Measurements from ENCODE around the gene CDH11.

The CDH11 gene

GRCh38 chr16:65121870-65122723 is at the start of gene CDH11:
TSS of gene CDH11 (minus strand) at chr16:65122063. CDS start at chr16:65004869, 117,194 bp downstream.
- no peak for DNase-seq

GRCh38 chr16:65154321-65154720 is 32.5 kb upstream of the CDH11 start:
- no peak for DNase-seq

GRCh38 chr16:65153365-65154105 is 31.7 kb upstream of the CDH11 start:
- DNase-seq = no peak

DNA sequence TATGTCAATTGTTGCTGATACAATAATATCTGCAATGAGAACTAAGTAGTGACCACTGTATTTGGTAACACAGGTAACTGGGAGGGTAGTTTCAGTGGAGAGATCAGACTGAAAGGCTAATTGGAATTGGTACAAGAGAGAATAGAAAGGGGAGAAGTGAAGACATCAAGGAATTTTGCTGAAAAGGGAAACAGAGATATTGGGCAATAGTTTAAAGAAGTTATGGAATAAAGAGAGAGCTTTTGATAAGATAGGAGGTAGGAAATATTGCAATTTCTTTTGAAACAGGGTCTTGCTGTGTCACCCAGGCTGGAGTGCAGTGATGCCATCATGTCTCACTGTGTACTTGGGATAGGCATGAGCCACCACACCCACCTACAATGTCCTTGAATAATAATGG is 26.9 kb upstream of the CDH11 start:
- no peak for DNase-seq

DNA sequence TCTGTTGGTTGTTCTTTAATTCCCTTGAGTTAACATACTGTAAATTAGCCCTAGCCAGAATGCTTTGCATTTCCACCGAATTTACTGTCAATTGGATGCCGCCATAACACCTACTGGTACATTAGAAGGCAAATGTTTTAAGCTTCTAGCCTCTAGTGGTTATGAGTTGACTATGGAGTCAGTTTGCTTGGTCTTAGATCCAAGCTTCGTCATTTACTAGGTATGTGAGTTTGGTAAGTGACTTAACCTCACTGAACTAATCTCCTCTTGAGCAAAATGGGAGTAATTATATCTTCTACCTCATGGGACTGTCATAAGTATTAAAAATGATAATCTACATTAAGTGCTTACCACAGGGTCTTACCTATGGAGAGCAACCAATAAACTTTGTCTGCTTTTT is 20.4 kb upstream of the CDH11 start:
- DNase-seq = no peak

DNA sequence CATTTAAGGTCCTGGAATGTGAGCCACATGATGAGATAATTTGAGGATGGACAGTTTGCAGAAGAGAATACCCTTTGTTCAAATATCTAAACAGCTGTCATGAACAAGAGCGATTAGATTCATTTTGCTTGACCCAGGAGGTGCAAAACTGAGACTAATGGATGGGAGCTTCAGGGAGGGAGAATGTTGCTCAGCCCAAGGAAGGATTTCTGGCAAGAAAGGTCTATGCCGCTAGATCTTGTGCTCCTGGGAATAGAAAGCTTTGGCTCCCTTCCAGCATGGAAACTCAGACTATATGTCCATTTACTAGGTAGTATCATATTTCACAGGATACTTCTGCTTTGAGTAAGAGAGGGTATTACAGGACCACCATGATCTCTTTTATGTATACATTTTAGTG is 14.8 kb upstream of the CDH11 start:
- DNase-seq = no peak

- no peak for DNase-seq
Observed at GRCh38 chr16:65126845-65127624, 5.2 kb upstream of the CDH11 start.

DNA sequence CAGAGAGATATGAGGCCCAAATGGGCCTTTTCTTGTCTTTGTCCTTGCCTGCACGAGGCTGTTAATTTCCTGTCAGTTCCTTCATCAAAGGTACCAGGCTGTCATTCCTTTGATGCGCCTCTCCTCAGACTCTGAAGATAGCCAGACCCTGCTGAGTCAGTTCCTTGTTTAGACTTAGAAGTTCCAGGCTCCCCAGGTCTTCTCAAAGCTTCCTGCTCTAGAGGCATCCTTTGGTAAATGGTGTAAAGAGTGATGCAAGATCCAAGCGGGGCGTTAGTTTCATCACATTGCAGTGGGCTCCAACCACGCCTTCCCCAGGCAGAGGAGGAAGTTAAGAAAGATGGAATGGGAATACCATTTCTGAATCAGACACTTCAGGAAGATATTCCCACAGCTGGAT is 4.0 kb upstream of the CDH11 start:
- no peak for DNase-seq

- no peak for DNase-seq
Observed at GRCh38 chr16:65125322-65125721, 3.5 kb upstream of the CDH11 start.

GRCh38 chr16:65124596-65124995 is 2.7 kb upstream of the CDH11 start:
- no peak for DNase-seq

DNA sequence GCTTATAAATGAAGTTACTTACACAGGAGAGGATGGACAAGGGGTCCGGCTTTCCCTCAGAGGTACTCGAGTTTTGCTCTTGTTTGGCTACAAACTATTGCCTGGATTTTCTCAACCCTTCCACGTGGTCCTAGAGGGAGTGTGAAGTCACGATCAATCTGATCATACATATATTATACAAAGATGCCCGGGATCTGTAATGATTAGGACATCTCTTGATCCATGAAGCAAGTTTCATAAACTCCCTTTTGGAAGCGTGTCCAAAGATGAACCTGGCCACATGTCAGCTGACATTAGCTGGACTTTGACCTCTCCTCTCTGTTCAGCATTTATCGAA is 2.3 kb upstream of the CDH11 start:
- no peak for DNase-seq

DNA sequence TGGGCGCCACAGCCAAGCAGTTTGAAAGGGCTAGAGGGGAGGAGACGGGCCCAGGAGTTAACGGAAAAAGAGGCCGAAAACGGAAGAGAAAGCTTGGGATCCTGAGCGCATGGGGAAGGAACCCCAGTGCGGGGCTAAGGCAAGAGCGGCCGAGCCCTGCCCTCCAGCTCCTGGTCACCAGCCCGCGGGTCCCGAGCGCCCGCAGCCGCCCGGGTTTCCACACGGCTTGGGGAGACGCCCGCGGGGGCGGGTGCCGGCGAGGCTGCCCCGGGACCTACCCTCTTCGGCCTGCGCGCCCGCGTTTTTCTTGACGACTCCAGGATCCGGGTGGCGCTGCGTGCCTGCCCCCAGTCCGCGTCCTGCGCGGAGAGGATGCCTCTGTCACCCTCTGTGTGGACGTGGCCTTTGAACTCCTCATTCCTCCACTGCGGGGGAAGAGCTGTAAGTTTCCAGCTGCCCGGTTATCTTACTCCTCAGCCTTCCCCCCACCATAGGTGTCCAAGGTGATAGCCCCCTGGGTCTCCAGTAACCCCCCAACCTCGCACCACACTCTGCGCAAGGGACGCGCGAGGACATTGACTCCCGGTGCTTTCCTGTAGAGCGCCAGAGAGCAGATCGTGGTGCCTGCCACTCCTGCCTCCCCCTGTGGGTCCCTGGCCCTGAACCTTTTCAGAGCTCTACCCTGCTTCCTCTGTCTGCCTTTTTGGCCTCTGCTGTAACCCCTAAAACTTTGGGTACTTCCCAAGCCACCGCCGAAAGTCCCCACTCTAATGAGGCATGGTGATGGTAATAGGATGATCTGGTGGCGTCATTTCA is 1.7 kb upstream of the CDH11 start:
- DNase-seq = no peak

GRCh38 chr16:65122724-65123395 is 997 bp upstream of the CDH11 start:
- DNase-seq = no peak

- no peak for DNase-seq
Observed at GRCh38 chr16:65120831-65121721, 787 bp downstream of the CDH11 start.

DNA sequence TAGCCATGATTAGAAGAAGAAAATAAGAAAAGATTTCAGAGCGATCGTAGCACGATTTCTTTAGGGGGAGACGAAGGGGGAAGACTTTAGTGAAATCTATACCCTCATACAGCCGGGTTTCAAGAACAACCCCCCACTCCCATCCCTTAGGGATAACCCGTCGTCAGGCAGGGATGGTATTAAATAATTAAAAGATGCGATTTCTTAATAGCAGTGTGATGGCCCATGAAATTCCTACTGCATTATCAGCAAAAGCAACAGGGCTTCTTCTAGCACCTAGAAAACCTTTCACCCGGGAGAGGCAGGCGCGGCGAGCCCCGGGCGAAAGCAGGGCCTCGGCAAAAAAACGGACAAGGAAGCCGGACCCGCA is 1.4 kb downstream of the CDH11 start:
- DNase-seq = no peak

DNA sequence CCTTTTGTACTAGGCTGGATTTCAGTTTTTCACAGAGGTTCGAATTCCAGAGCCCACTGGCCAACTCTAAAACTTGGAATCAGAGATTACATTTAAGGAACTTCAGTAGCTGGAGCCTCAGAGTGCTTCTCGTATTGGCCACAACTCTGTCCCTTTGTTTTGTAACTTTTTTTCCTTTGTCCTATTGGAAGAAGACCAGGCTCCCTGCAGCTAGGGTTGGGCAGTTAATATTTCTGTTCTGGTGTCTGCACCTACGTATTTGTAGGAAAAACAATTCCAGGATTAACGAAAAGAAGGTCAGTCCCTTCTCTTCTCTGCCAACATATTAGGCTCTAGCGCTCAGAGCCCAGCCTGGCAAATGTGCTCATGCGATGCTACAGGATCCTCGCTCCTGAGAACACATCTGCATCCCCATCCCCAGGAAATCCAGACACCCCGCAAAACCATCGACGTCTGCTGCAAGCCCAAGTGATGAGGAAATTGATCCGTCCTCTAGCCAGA is 1.9 kb downstream of the CDH11 start:
- DNase-seq = no peak

- DNase-seq = no peak
Observed at GRCh38 chr16:65119435-65119834, 2.4 kb downstream of the CDH11 start.

GRCh38 chr16:65118871-65119270 is 3.0 kb downstream of the CDH11 start:
- no peak for DNase-seq

- no peak for DNase-seq
Observed at GRCh38 chr16:65117811-65118448, 3.9 kb downstream of the CDH11 start.

DNA sequence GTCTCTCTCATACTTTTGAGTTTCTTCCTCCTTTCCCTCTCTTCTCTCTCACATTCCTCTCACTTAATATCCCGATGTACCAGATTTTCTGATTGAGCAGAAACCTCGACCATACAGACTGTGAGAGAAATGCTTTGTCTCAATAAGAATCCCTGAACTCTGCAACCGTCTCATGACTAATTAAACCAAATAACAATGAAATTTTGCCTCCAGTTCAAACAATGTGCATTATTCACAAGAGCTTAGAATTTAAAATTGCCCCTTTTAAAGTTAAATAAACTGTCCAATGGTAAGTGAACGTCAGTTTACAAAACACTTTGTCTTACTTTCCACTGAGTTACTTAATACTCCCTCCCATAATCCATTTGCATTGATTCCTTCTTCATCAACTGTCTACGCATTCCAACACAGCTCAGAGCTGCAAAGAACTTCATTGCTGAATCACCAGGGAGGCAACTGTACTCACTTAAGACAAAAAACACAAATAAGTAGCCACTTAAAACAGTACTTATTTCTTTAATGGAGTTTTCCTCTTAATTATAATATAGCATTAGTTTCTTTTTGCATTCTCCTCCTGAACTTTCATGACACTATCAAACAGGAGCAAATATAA is 4.9 kb downstream of the CDH11 start:
- DNase-seq = no peak

Data from stimulated activated CD4-positive, alpha-beta T cell treated with anti-CD3 and anti-CD28 coated beads, Interleukin-4, amount 100 ng/mL, for 4 hours (primary cell).